Skin of body (tissue), 2 donors: ENCODE measurements around the gene TMEM214. TPM values are rescaled to one million over a fixed set of nuclear protein-coding genes. Genes with fewer than 3 reads are reported as not detected.

Experiments used
- DNase-seq: peaks from one replicate; lab custom pipeline; 2025; lab: John Stamatoyannopoulos, UW
- total RNA-seq: library from RNA; depleted of rRNA; stranded (reverse); fragments of >200 nt; gene quantifications from one replicate; pipeline ENCODE4 v1.2.3, GENCODE V29; 2014

The TMEM214 gene
- total RNA-seq, 1 donor from 2014 or later, result 30.8 TPM

- DNase-seq, result no peak
Observed at GRCh38 chr2:27009083-27009482, 23.7 kb upstream of the TMEM214 start.

GRCh38 chr2:27009716-27010115 is 23.0 kb upstream of the TMEM214 start:
- DNase-seq, result no peak

- no peak for DNase-seq
Observed at GRCh38 chr2:27010139-27010538, 22.6 kb upstream of the TMEM214 start.

- no peak for DNase-seq
Observed at GRCh38 chr2:27013738-27014137, 19.0 kb upstream of the TMEM214 start.

GRCh38 chr2:27014771-27015433 is 17.9 kb upstream of the TMEM214 start:
- DNase-seq, result no peak

- no peak for DNase-seq
Observed at GRCh38 chr2:27016801-27017325, 15.9 kb upstream of the TMEM214 start.

- no peak for DNase-seq
Observed at GRCh38 chr2:27018142-27018541, 14.6 kb upstream of the TMEM214 start.

- DNase-seq, result no peak
Observed at GRCh38 chr2:27019459-27019858, 13.3 kb upstream of the TMEM214 start.

GRCh38 chr2:27019931-27020855 is 12.6 kb upstream of the TMEM214 start:
- no peak for DNase-seq

- DNase-seq, result no peak
Observed at GRCh38 chr2:27021253-27022049, 11.3 kb upstream of the TMEM214 start.

- DNase-seq, result no peak
Observed at GRCh38 chr2:27023740-27024139, 9.0 kb upstream of the TMEM214 start.

- no peak for DNase-seq
Observed at GRCh38 chr2:27024188-27024587, 8.6 kb upstream of the TMEM214 start.

GRCh38 chr2:27024812-27025211 is 8.0 kb upstream of the TMEM214 start:
- DNase-seq, result no peak

- no peak for DNase-seq
Observed at GRCh38 chr2:27025281-27025800, 7.4 kb upstream of the TMEM214 start.

GRCh38 chr2:27025861-27026851 is 6.6 kb upstream of the TMEM214 start:
- no peak for DNase-seq

- DNase-seq, result no peak
Observed at GRCh38 chr2:27027211-27027651, 5.5 kb upstream of the TMEM214 start.

GRCh38 chr2:27029051-27029450 is 3.7 kb upstream of the TMEM214 start:
- no peak for DNase-seq

GRCh38 chr2:27033253-27033852 is 588 bp downstream of the TMEM214 start:
- DNase-seq, result no peak

- no peak for DNase-seq
Observed at GRCh38 chr2:27038012-27038411, 5.2 kb downstream of the TMEM214 start.
